ENCODE data around the gene SRSF10. TPM values are rescaled to one million over a fixed set of nuclear protein-coding genes. Genes with fewer than 3 reads are reported as not detected.
"Not testable (repeated sequence)": the region's sequence is repeated elsewhere in the genome, so short reads cannot be mapped to it uniquely, and the experiment has no call there.

The SRSF10 gene
- total and polyA plus RNA-seq, 2 experiments from 2014 or later: 196 to 275 TPM

GRCh38 chr1:23995431-23995837 is 15.3 kb upstream of the SRSF10 start (continued):
- TF ChIP-seq ZNF462 (CRISPR knock-in tag; IDR thresholded peaks at IDR 0.05): no peak

GRCh38 chr1:23992011-23992410 is 11.9 kb upstream of the SRSF10 start:
- not testable (repeated sequence) for H3K79me2 ChIP-seq (replicated peaks; ENCODE audit: insufficient read depth)

GRCh38 chr1:23989263-23989662 is 9.1 kb upstream of the SRSF10 start:
- Histone ChIP-seq H3K27me3 (ENCODE audit: insufficient read depth) (no peaks in the 10 kb centered on the region), H3K79me2 (replicated peaks; ENCODE audit: insufficient read depth) (no peaks in the 10 kb centered on the region), H3K9me2 (ENCODE audit: insufficient read depth) (no peaks in the 10 kb centered on the region), H2AFZ (no peak overlapping the region), H3K4me2 (no peak overlapping the region), H3K4me3 (no peak overlapping the region), H4K20me1 (replicated peaks; ENCODE audit: insufficient read depth) (no peaks in the 10 kb centered on the region), H3F3A (replicated peaks; ENCODE audit: low read depth) (no peaks in the 10 kb centered on the region), H3K36me3 (ENCODE audit: insufficient read depth) (no peaks in the 10 kb centered on the region), H3K27ac (ENCODE audit: low read depth) (no peak overlapping the region), H3K4me1 (ENCODE audit: insufficient read depth) (no peaks in the 10 kb centered on the region)
- TF ChIP-seq ZNF331 (CRISPR knock-in tag; IDR thresholded peaks at IDR 0.05; ENCODE audit: low read depth) (no peak), NANOG (IDR thresholded peaks at IDR 0.05; ENCODE audit: borderline replicate concordance) (no peak), ZNF114 (CRISPR knock-in tag; IDR thresholded peaks at IDR 0.05) (no peak)
- Mint-ChIP-seq H3K4me1 (no peaks in the 10 kb centered on the region), H3K27ac (no peak overlapping the region), H3K27me3 (ENCODE audit: insufficient read depth, low read depth, poor library complexity) (peaks cover 1% of the 10 kb centered on the region), H3K9me3 (peaks cover 16% of the 10 kb centered on the region; the same call in 2 of the 3 replicates), H3K4me3 (no peak overlapping the region), H3K36me3 (ENCODE audit: low read depth) (no peaks in the 10 kb centered on the region; the same call in 2 of the 3 replicates)
- DNase-seq (ENCODE audit: low spot score) (no peak), ATAC-seq (no peak)

More at GRCh38 chr1:23992011-23992410, 11.9 kb upstream of the SRSF10 start:
- DNase-seq (ENCODE audit: low spot score); H3K4me3 Mint-ChIP-seq; H3F3A ChIP-seq (replicated peaks; ENCODE audit: low read depth); H3K36me3 ChIP-seq (ENCODE audit: insufficient read depth); H3K36me3 Mint-ChIP-seq (ENCODE audit: low read depth); H3K4me3 ChIP-seq; H2AFZ ChIP-seq; H3K9me2 ChIP-seq (ENCODE audit: insufficient read depth); H4K20me1 ChIP-seq (replicated peaks; ENCODE audit: insufficient read depth); H3K4me1 Mint-ChIP-seq; H3K27me3 ChIP-seq (ENCODE audit: insufficient read depth); H3K27me3 Mint-ChIP-seq (ENCODE audit: insufficient read depth, low read depth, poor library complexity); ATAC-seq; H3K4me1 ChIP-seq (ENCODE audit: insufficient read depth); H3K27ac Mint-ChIP-seq; H3K4me2 ChIP-seq; H3K27ac ChIP-seq (ENCODE audit: low read depth): not testable (repeated sequence)
- H3K9me3 Mint-ChIP-seq: peaks cover 17% of the 10 kb centered on the region

GRCh38 chr1:23987038-23987437 is 6.9 kb upstream of the SRSF10 start:
- H3K79me2 ChIP-seq (replicated peaks; ENCODE audit: insufficient read depth); H3K4me1 ChIP-seq (ENCODE audit: insufficient read depth); H3K4me3 Mint-ChIP-seq; H3K9me2 ChIP-seq (ENCODE audit: insufficient read depth); H3K4me2 ChIP-seq; H3K27ac ChIP-seq (ENCODE audit: low read depth); ATAC-seq; H2AFZ ChIP-seq; H3F3A ChIP-seq (replicated peaks; ENCODE audit: low read depth); H4K20me1 ChIP-seq (replicated peaks; ENCODE audit: insufficient read depth); H3K27ac Mint-ChIP-seq; DNase-seq (ENCODE audit: low spot score); H3K27me3 ChIP-seq (ENCODE audit: insufficient read depth); H3K4me1 Mint-ChIP-seq; H3K27me3 Mint-ChIP-seq (ENCODE audit: insufficient read depth, low read depth, poor library complexity); H3K4me3 ChIP-seq; H3K36me3 Mint-ChIP-seq (ENCODE audit: low read depth); H3K36me3 ChIP-seq (ENCODE audit: insufficient read depth): not testable (repeated sequence)
- H3K9me3 Mint-ChIP-seq: peaks cover 16% of the 10 kb centered on the region; the same call in 2 of the 3 replicates

All from GM23338 (cell line).